IMR-90 (cell line): ENCODE data around the gene GCM1. TPM values are rescaled to one million over a fixed set of nuclear protein-coding genes. Genes with fewer than 3 reads are reported as not detected.

Experiments used
- ATAC-seq: fragments of 200-7000 bp; cut with Tn5 transposase; 2 replicates; pipeline ENCODE4 v1.9.1; 2020; ENCODE audit warnings: low read depth, mild to moderate bottlenecking, moderate library complexity
- BruUV-seq: library from RNA; stranded (reverse); fragments of 400-500 nt; replicated peaks from 2 replicates; lab custom pipeline; 2021; lab: Mats Ljungman, UMichigan
- CTCF ChIA-PET: fragments of 300-600 bp; formaldehyde crosslinking; extraction: SDS; loops from one replicate; lab custom pipeline; 2021; ENCODE audit warnings: antibody characterized with exemption; lab: Yijun Ruan, JAX
- POLR2A ChIA-PET: fragments of 300-600 bp; sonication (Branson Sonifier 250); formaldehyde crosslinking; loops from one replicate; lab custom pipeline; 2022; ENCODE audit warnings: antibody characterized with exemption; ENCODE audit not compliant: unreplicated experiment; lab: Charles Lee
- DNase-seq: peaks from one replicate; pipeline ENCODE4 v3.0.0; 2013
- H2AFZ ChIP-seq: replicated peaks from 2 replicates; pipeline ENCODE3; 2013; ENCODE audit warnings: low read length, mild to moderate bottlenecking; ENCODE audit not compliant: poor library complexity
- H2AK5ac ChIP-seq: 2 replicates; pipeline ENCODE4 v1.6.1; 2013; ENCODE audit warnings: low read depth, low read length, inconsistent platforms
- H2AK9ac ChIP-seq: replicated peaks from 2 replicates; pipeline ENCODE3; 2013; ENCODE audit warnings: mild to moderate bottlenecking, low read depth, low read length, moderate library complexity; ENCODE audit not compliant: poor library complexity
- H2BK120ac ChIP-seq: 2 replicates; pipeline ENCODE4 v1.6.1; 2013; ENCODE audit warnings: low read depth, low read length, inconsistent platforms
- H2BK15ac ChIP-seq: 3 replicates; pipeline ENCODE4 v1.6.1; 2013; ENCODE audit warnings: low read depth, low read length, inconsistent platforms
- H2BK20ac ChIP-seq: 2 replicates; pipeline ENCODE4 v1.6.1; 2013; ENCODE audit warnings: low read depth, mild to moderate bottlenecking, inconsistent platforms, low read length, moderate library complexity
- H2BK5ac ChIP-seq: 2 replicates; pipeline ENCODE4 v1.6.1; 2013; ENCODE audit warnings: mild to moderate bottlenecking, low read depth, low read length, inconsistent platforms; ENCODE audit not compliant: poor library complexity, severe bottlenecking
- H3K14ac ChIP-seq: replicated peaks from 2 replicates; pipeline ENCODE4 v1.6.1; 2013; ENCODE audit warnings: low read depth, low read length, inconsistent platforms
- H3K18ac ChIP-seq: 2 replicates; pipeline ENCODE4 v1.6.1; 2013; ENCODE audit warnings: low read depth, low read length, control low read depth
- H3K23ac ChIP-seq: 2 replicates; pipeline ENCODE4 v1.6.1; 2013; ENCODE audit warnings: low read depth, low read length, inconsistent platforms
- H3K27ac ChIP-seq: 2 replicates; pipeline ENCODE4 v1.5.1; 2013; ENCODE audit warnings: mild to moderate bottlenecking, control low read depth, low read length; ENCODE audit not compliant: insufficient read depth
- H3K27me3 ChIP-seq: 2 replicates; pipeline ENCODE4 v1.6.1; 2013; ENCODE audit warnings: low read length; ENCODE audit not compliant: control insufficient read depth, insufficient read depth
- H3K36me3 ChIP-seq: 2 replicates; pipeline ENCODE4 v1.6.1; 2013; ENCODE audit warnings: low read length, mixed read lengths; ENCODE audit not compliant: control insufficient read depth, insufficient read depth
- H3K4ac ChIP-seq: 2 replicates; pipeline ENCODE4 v1.6.1; 2013; ENCODE audit warnings: low read depth, low read length, inconsistent platforms
- H3K4me1 ChIP-seq: 2 replicates; pipeline ENCODE4 v1.6.1; 2013; ENCODE audit warnings: low read length, mixed read lengths; ENCODE audit not compliant: control insufficient read depth, insufficient read depth
- H3K4me2 ChIP-seq: 2 replicates; pipeline ENCODE4 v1.6.1; 2013; ENCODE audit warnings: low read depth, mild to moderate bottlenecking, control low read depth, low read length, moderate library complexity
- H3K4me3 ChIP-seq: 2 replicates; pipeline ENCODE4 v1.5.1; 2013; ENCODE audit warnings: low read depth, mild to moderate bottlenecking, control low read depth, low read length, moderate library complexity; ENCODE audit not compliant: insufficient read depth
- H3K56ac ChIP-seq: 2 replicates; pipeline ENCODE4 v1.6.1; 2013; ENCODE audit warnings: low read length, inconsistent platforms; ENCODE audit not compliant: insufficient read depth; ENCODE audit errors: extremely low read depth
- H3K79me1 ChIP-seq, 2 experiments: 2 replicates each; pipeline ENCODE4 v1.6.1; 2013; ENCODE audit warnings: low read length in 2 of 2, inconsistent platforms in 1 of 2, low read depth in 1 of 2
- H3K9ac ChIP-seq: 2 replicates; pipeline ENCODE4 v1.6.1; 2013; ENCODE audit warnings: low read depth, low read length, control low read depth
- H3K9me1 ChIP-seq: 2 replicates; pipeline ENCODE4 v1.6.1; 2013; ENCODE audit warnings: low read length, inconsistent platforms; ENCODE audit not compliant: insufficient read depth
- H3K9me3 ChIP-seq: 2 replicates; pipeline ENCODE4 v1.6.1; 2013; ENCODE audit warnings: low read length; ENCODE audit not compliant: control insufficient read depth, insufficient read depth
- H4K20me1 ChIP-seq: 2 replicates; pipeline ENCODE4 v1.6.1; 2013; ENCODE audit warnings: low read length, inconsistent platforms; ENCODE audit not compliant: insufficient read depth
- H4K5ac ChIP-seq: 2 replicates; pipeline ENCODE4 v1.6.1; 2013; ENCODE audit warnings: mild to moderate bottlenecking, low read depth, low read length, control low read depth
- H4K8ac ChIP-seq, 2 experiments: 2 replicates each; pipeline ENCODE4 v1.6.1; 2013; ENCODE audit warnings: low read depth in 2 of 2, low read length in 2 of 2, control low read depth in 1 of 2, inconsistent platforms in 1 of 2
- H4K91ac ChIP-seq: 2 replicates; pipeline ENCODE4 v1.6.1; 2013; ENCODE audit warnings: low read depth, low read length, inconsistent platforms; ENCODE audit not compliant: insufficient read depth
- CEBPB ChIP-seq: IDR thresholded peaks from 2 replicates; pipeline ENCODE4 v1.6.1; 2012; ENCODE audit warnings: low read depth, low read length, improper control_type of control experiment
- MXI1 ChIP-seq: IDR thresholded peaks from 2 replicates; pipeline ENCODE4 v1.6.1; 2012; ENCODE audit warnings: low read depth, mild to moderate bottlenecking, low read length, moderate library complexity, borderline replicate concordance
- RAD21 ChIP-seq: IDR thresholded peaks from 2 replicates; pipeline ENCODE4 v1.6.1; 2012; ENCODE audit warnings: low read length, improper control_type of control experiment
- WGBS, 2 experiments: methylation state at CpG; one replicate each; pipeline versions ENCODE4 v1.1.5 to v1.1.7; 2013; ENCODE audit warnings: missing lambda C conversion rate in 2 of 2; ENCODE audit not compliant: insufficient read length in 1 of 2; ENCODE audit errors: extremely low coverage in 2 of 2; 5-methylcytosine and 5-hydroxymethylcytosine counted together
- dilution Hi-C: fragments of 300-500 bp; cut with HindIII; formaldehyde crosslinking; loops from one replicate; pipeline ENCODE4 v1.14.3; 2018; ENCODE audit warnings: low sequenced_read_pairs; ENCODE audit not compliant: unreplicated experiment
- in situ Hi-C: fragments of 300-500 bp; cut with MboI; formaldehyde crosslinking; loops from 3 replicates; pipeline ENCODE4 v1.14.3; 2019; ENCODE audit warnings: low sequenced_read_pairs, inconsistent platforms, mixed read lengths
- intact Hi-C: fragments of 100-400 bp; cut with micrococcal nuclease; formaldehyde crosslinking; loops from 2 replicates; pipeline ENCODE4 v1.10.0; 2022
- polyA plus RNA-seq, 3 experiments: library from polyadenylated mRNA; depleted of rRNA; stranded (reverse); fragments of >200 nt; gene quantifications; 2 replicates each; pipeline ENCODE4 v1.2.3, GENCODE V29; 2012; ENCODE audit warnings: low replicate concordance in 1 of 3
- total RNA-seq: library from RNA; depleted of rRNA; stranded (reverse); fragments of >200 nt; gene quantifications from 2 replicates; pipeline ENCODE4 v1.2.3, GENCODE V29; 2012

The GCM1 gene
- total and polyA plus RNA-seq, 2 of the 4 experiments (the other 2 are of a cell fraction): not detected

- TF ChIP-seq CEBPB: no peak
- TF ChIP-seq RAD21: no peak
- no peak for TF ChIP-seq MXI1
- no peak overlapping the region for H2BK15ac ChIP-seq
- H2AK5ac ChIP-seq: no peak overlapping the region
- no peak overlapping the region for H3K56ac ChIP-seq
- H3K23ac ChIP-seq: no peak overlapping the region
- H2AK9ac ChIP-seq: no peak overlapping the region
- DNase-seq: no peak
- H3K27ac ChIP-seq: no peak overlapping the region
- intact Hi-C loops: no loop called here
- BruUV-seq: no TSS peak
- no CpG with 5 or more reads among the region's 3 CpGs for WGBS, 2 experiments
- H3K9ac ChIP-seq: no peak overlapping the region
- H3K79me1 ChIP-seq: 0 out of 4 replicates have a peak, but pooled peaks cover 0 to 5% of the 10 kb centered on the region in 2 experiments
- ChIA-PET POLR2A (no interaction called here), CTCF (no interaction called here)
- no peak overlapping the region for H2BK20ac ChIP-seq
- no peak for ATAC-seq
- H3K14ac ChIP-seq: no peak overlapping the region
- peaks cover 36% of the 10 kb centered on the region for H3K36me3 ChIP-seq
- no peaks in the 10 kb centered on the region for H3K9me3 ChIP-seq
- no peak overlapping the region for H2AFZ ChIP-seq
- no peak overlapping the region for H4K8ac ChIP-seq
- H4K5ac ChIP-seq: no peak overlapping the region
- peak overlapping the region; percentile 2 for H2BK5ac ChIP-seq
- H3K9me1 ChIP-seq: no peaks in the 10 kb centered on the region; the same call in 1 of the 2 replicates
- H4K20me1 ChIP-seq: no peaks in the 10 kb centered on the region; the same call in 1 of the 2 replicates
- no peaks in the 10 kb centered on the region for H3K27me3 ChIP-seq
- H2BK120ac ChIP-seq: no peak overlapping the region
- dilution Hi-C loops: no loop called here
- no peak overlapping the region for H3K4me2 ChIP-seq
- H3K4me1 ChIP-seq: peaks cover 3% of the 10 kb centered on the region
- H3K4ac ChIP-seq: no peak overlapping the region
- H3K18ac ChIP-seq: no peak overlapping the region
- no peak overlapping the region for H3K4me3 ChIP-seq
- H4K91ac ChIP-seq: no peak overlapping the region
- in situ Hi-C loops: no loop called here
Observed at GRCh38 chr6:53095270-53095669, 53.4 kb downstream of the GCM1 start.
